H1 (cell line): ENCODE measurements around the gene PAQR5.

Source experiments
- BCL11A ChIP-seq, 2 experiments: IDR thresholded peaks; one replicate each; pipeline ENCODE4 v1.6.1; 2011; ENCODE audit warnings: low read depth in 2 of 2, low read length in 2 of 2, mild to moderate bottlenecking in 2 of 2
- EZH2 ChIP-seq: fragments of 200-600 bp; sonication (generic); IDR thresholded peaks from 2 replicates; pipeline ENCODE4 v1.7.1; 2012; ENCODE audit warnings: low read depth, mild to moderate bottlenecking, moderate library complexity, low read length, inconsistent platforms; ENCODE audit not compliant: severe bottlenecking
- JUN ChIP-seq: IDR thresholded peaks from 2 replicates; pipeline ENCODE4 v1.6.1; 2011; ENCODE audit warnings: low read depth, mild to moderate bottlenecking, improper control_type of control experiment, low read length
- MAFK ChIP-seq: IDR thresholded peaks from 2 replicates; pipeline ENCODE4 v1.6.1; 2012; ENCODE audit warnings: low read depth, mild to moderate bottlenecking, improper control_type of control experiment, low read length
- POLR2AphosphoS5 ChIP-seq: IDR thresholded peaks from 2 replicates; pipeline ENCODE4 v1.6.1; 2011; ENCODE audit warnings: low read depth, low read length
- RXRA ChIP-seq: IDR thresholded peaks from 2 replicates; pipeline ENCODE4 v1.6.1; 2011; ENCODE audit warnings: low read depth, mild to moderate bottlenecking, low read length, moderate library complexity; ENCODE audit not compliant: insufficient read depth
- TAF1 ChIP-seq: IDR thresholded peaks from 2 replicates; pipeline ENCODE4 v1.6.1; 2011; ENCODE audit warnings: mild to moderate bottlenecking, low read depth, low read length
- TBP ChIP-seq: IDR thresholded peaks from 2 replicates; pipeline ENCODE4 v1.6.1; 2011; ENCODE audit warnings: low read depth, low read length, improper control_type of control experiment
- YY1 ChIP-seq: IDR thresholded peaks from 2 replicates; pipeline ENCODE4 v1.6.1; 2011; ENCODE audit warnings: low read depth, mild to moderate bottlenecking, low read length
- TF ChIP-seq, protein P1 (sequence below), 3 experiments: IDR thresholded peaks; 1 replicate in 2 of 3; 2 replicates in 1 of 3; pipeline versions ENCODE4 v1.5.1 to v1.6.1; 2011; ENCODE audit warnings: low read length in 3 of 3, mild to moderate bottlenecking in 3 of 3, inconsistent platforms in 2 of 3, low read depth in 1 of 3, moderate library complexity in 1 of 3; ENCODE audit not compliant: insufficient read depth in 1 of 3; ENCODE audit errors: control extremely low read depth in 1 of 3

DNA sequence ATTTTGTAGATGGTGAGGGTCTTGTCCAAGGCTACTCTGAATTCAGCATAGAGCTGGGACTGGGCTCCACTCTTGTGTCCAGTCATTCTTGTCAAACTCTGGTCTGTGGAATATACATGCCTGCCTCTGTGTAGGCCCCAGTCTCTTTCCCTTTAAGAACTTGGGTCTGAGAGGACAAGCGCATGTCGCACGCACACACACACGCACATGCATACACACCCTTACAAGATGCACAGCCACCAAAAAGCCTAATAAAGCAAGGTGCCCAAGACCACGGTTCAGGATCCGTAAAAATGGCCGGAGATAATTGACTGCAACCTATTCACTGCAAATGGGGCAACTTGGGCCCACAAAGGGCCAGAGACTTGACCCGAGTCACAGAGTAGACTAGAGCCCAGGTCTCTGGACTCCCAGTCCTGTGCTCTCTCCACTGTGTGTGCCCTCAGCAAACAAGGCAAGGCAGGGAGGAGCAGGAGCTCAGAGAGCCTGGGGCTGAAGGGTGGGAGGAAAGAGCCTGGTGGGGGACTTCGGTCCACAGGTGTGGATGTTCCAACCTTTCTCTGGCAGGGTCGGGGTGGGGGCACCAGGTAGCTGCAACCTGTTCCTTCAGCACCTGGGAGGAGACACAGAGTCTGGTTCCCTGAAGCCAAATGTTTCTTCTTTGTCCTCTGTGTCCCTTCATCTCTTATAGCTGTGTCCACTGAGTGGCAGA lies 914 bp upstream of the PAQR5 start:
- no peak for TF ChIP-seq JUN
- no peak for TF ChIP-seq EZH2
- no peak for TF ChIP-seq YY1
- TF ChIP-seq, protein P1, sequence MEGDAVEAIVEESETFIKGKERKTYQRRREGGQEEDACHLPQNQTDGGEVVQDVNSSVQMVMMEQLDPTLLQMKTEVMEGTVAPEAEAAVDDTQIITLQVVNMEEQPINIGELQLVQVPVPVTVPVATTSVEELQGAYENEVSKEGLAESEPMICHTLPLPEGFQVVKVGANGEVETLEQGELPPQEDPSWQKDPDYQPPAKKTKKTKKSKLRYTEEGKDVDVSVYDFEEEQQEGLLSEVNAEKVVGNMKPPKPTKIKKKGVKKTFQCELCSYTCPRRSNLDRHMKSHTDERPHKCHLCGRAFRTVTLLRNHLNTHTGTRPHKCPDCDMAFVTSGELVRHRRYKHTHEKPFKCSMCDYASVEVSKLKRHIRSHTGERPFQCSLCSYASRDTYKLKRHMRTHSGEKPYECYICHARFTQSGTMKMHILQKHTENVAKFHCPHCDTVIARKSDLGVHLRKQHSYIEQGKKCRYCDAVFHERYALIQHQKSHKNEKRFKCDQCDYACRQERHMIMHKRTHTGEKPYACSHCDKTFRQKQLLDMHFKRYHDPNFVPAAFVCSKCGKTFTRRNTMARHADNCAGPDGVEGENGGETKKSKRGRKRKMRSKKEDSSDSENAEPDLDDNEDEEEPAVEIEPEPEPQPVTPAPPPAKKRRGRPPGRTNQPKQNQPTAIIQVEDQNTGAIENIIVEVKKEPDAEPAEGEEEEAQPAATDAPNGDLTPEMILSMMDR (IDR thresholded peaks at IDR 0.05; ENCODE audit: control extremely low read depth in 1 of 3, insufficient read depth in 1 of 3, low read depth in 1 of 3, low read length in 3 of 3) = no peak
- TF ChIP-seq BCL11A (IDR thresholded peaks at IDR 0.05; ENCODE audit: low read depth in 2 of 2, low read length in 2 of 2) = no peak
- no peak for TF ChIP-seq POLR2AphosphoS5
- no peak for TF ChIP-seq TBP
- no peak for TF ChIP-seq RXRA
- TF ChIP-seq MAFK = no peak
- TF ChIP-seq TAF1 = no peak
